Prostate gland (tissue), 2 donors: ENCODE measurements around the gene XIST.

Experiments used
- POLR2A ChIP-seq: fragments of 450-650 bp; IDR thresholded peaks from one replicate; pipeline ENCODE4 v1.6.1; 2016; ENCODE audit warnings: antibody characterized with exemption, mild to moderate bottlenecking
- TF ChIP-seq, protein P1 (sequence below), 4 experiments: fragments of 200-600 bp in 2 of 4; fragments of 450-650 bp in 2 of 4; sonication (generic) in 2 of 4; IDR thresholded peaks; 1 replicate in 3 of 4; 2 replicates in 1 of 4; pipeline ENCODE4 v1.5.1; 2016 to 2019; ENCODE audit warnings: antibody characterized with exemption in 4 of 4, mild to moderate bottlenecking in 2 of 4, moderate library complexity in 2 of 4

DNA sequence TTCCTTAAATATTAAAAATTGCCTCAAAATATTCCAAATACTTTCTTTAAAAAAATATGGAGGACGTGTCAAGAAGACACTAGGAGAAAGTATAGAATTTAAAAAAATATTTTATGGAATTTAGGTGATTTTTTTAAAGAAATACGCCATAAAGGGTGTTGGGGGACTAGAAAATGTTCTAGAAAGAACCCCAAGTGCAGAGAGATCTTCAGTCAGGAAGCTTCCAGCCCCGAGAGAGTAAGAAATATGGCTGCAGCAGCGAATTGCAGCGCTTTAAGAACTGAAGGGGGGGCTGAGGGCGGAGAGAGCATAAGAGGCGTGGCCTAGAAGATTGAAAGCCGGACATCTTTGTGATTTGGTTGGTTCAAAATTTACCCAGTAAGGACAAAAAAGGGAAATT, at the start of gene XIST:
- TF ChIP-seq, protein P1, sequence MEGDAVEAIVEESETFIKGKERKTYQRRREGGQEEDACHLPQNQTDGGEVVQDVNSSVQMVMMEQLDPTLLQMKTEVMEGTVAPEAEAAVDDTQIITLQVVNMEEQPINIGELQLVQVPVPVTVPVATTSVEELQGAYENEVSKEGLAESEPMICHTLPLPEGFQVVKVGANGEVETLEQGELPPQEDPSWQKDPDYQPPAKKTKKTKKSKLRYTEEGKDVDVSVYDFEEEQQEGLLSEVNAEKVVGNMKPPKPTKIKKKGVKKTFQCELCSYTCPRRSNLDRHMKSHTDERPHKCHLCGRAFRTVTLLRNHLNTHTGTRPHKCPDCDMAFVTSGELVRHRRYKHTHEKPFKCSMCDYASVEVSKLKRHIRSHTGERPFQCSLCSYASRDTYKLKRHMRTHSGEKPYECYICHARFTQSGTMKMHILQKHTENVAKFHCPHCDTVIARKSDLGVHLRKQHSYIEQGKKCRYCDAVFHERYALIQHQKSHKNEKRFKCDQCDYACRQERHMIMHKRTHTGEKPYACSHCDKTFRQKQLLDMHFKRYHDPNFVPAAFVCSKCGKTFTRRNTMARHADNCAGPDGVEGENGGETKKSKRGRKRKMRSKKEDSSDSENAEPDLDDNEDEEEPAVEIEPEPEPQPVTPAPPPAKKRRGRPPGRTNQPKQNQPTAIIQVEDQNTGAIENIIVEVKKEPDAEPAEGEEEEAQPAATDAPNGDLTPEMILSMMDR (IDR thresholded peaks at IDR 0.05): no peak
- TF ChIP-seq POLR2A: no peak
